Liver (tissue), 9 donors: ENCODE measurements around the gene CARD9. TPM values are rescaled to one million over a fixed set of nuclear protein-coding genes. Genes with fewer than 3 reads are reported as not detected.

ENCODE experiments used
- DNase-seq: peaks from one replicate; pipeline ENCODE4 v3.0.0-alpha.2; 2017; ENCODE audit warnings: low spot score
- H3K27ac ChIP-seq, 2 donors: one replicate each; pipeline ENCODE4 v1.7.0; 2013; ENCODE audit warnings: inconsistent platforms in 2 of 2, low read length in 2 of 2, control low read depth in 1 of 2, low read depth in 1 of 2, mild to moderate bottlenecking in 1 of 2
- H3K27me3 ChIP-seq, 4 donors: one replicate each; pipeline versions ENCODE4 v1.6.1 to v1.7.0; 2013; ENCODE audit warnings: low read length in 3 of 4, inconsistent platforms in 1 of 4, mild to moderate bottlenecking in 1 of 4, moderate library complexity in 1 of 4; ENCODE audit not compliant: control insufficient read depth in 4 of 4, insufficient read depth in 4 of 4
- H3K36me3 ChIP-seq, 4 donors: one replicate each; pipeline versions ENCODE4 v1.6.1 to v1.7.0; 2013; ENCODE audit warnings: low read length in 3 of 4, mild to moderate bottlenecking in 3 of 4, low read depth in 1 of 4, moderate library complexity in 1 of 4; ENCODE audit not compliant: control insufficient read depth in 4 of 4, insufficient read depth in 3 of 4
- H3K4me1 ChIP-seq, 4 donors: one replicate each; pipeline versions ENCODE4 v1.6.1 to v1.7.0; 2013; ENCODE audit warnings: low read length in 3 of 4, mild to moderate bottlenecking in 3 of 4, moderate library complexity in 1 of 4; ENCODE audit not compliant: control insufficient read depth in 4 of 4, insufficient read depth in 4 of 4
- H3K4me3 ChIP-seq, 3 donors: one replicate each; pipeline versions ENCODE4 v1.6.1 to v1.7.0; 2013; ENCODE audit warnings: low read length in 3 of 3, control low read depth in 1 of 3, low read depth in 1 of 3, mild to moderate bottlenecking in 1 of 3
- H3K9ac ChIP-seq, 2 donors: one replicate each; pipeline ENCODE4 v1.7.0; 2013; ENCODE audit warnings: low read length in 2 of 2, mild to moderate bottlenecking in 2 of 2, moderate library complexity in 2 of 2, control low read depth in 1 of 2, low read depth in 1 of 2
- H3K9me3 ChIP-seq, 4 donors: one replicate each; pipeline versions ENCODE4 v1.6.1 to v1.7.0; 2013; ENCODE audit warnings: low read length in 3 of 4; ENCODE audit not compliant: control insufficient read depth in 4 of 4
- ATF3 ChIP-seq: IDR thresholded peaks from 2 replicates; pipeline ENCODE4 v1.6.1; 2016; ENCODE audit warnings: antibody characterized with exemption
- CTCF ChIP-seq: fragments of 150-350 bp; IDR thresholded peaks from 2 replicates; pipeline ENCODE4 v1.5.1; 2017; ENCODE audit warnings: improper control_type of control experiment, low read depth, low read length; ENCODE audit not compliant: missing input control
- EGR1 ChIP-seq, 2 donors: IDR thresholded peaks; 2 replicates each; pipeline ENCODE4 v1.6.1; 2016 to 2018; ENCODE audit warnings: antibody characterized with exemption in 2 of 2, low read depth in 2 of 2
- FOXA1 ChIP-seq: IDR thresholded peaks from 2 replicates; pipeline ENCODE4 v1.6.1; 2016; ENCODE audit warnings: antibody characterized with exemption
- FOXA2 ChIP-seq: IDR thresholded peaks from 2 replicates; pipeline ENCODE4 v1.6.1; 2016; ENCODE audit warnings: antibody characterized with exemption
- GABPA ChIP-seq, 2 donors: IDR thresholded peaks in 1 of 2; conservative IDR thresholded peaks in 1 of 2; 2 replicates each; pipeline ENCODE4 v1.6.1; 2016; ENCODE audit warnings: antibody characterized with exemption in 2 of 2, mild to moderate bottlenecking in 1 of 2, moderate library complexity in 1 of 2
- HNF4A ChIP-seq, 2 donors: conservative IDR thresholded peaks; 2 replicates each; pipeline ENCODE4 v1.6.1; 2016; ENCODE audit warnings: antibody characterized with exemption in 2 of 2, mild to moderate bottlenecking in 2 of 2
- JUND ChIP-seq, 2 donors: IDR thresholded peaks; 2 replicates each; pipeline ENCODE4 v1.6.1; 2016; ENCODE audit warnings: antibody characterized with exemption in 2 of 2
- NR2F2 ChIP-seq: IDR thresholded peaks from 2 replicates; pipeline ENCODE4 v1.6.1; 2016; ENCODE audit warnings: antibody characterized with exemption
- RAD21 ChIP-seq, 2 donors: IDR thresholded peaks; 2 replicates each; pipeline ENCODE4 v1.6.1; 2016; ENCODE audit warnings: antibody characterized with exemption in 2 of 2, mild to moderate bottlenecking in 2 of 2
- RXRA ChIP-seq, 2 donors: IDR thresholded peaks; 2 replicates each; pipeline ENCODE4 v1.6.1; 2017 to 2018; ENCODE audit warnings: antibody characterized with exemption in 2 of 2, mild to moderate bottlenecking in 1 of 2
- TAF1 ChIP-seq: conservative IDR thresholded peaks from 2 replicates; pipeline ENCODE4 v1.6.1; 2016; ENCODE audit warnings: antibody characterized with exemption, mild to moderate bottlenecking
- YY1 ChIP-seq: IDR thresholded peaks from 2 replicates; pipeline ENCODE4 v1.6.1; 2016; ENCODE audit warnings: antibody characterized with exemption, mild to moderate bottlenecking
- WGBS: extraction: QIAGEN DNeasy Blood & Tissue Kit; methylation state at CpG from one replicate; pipeline ENCODE4 v1.1.7; 2013; 5-methylcytosine and 5-hydroxymethylcytosine counted together
- polyA plus RNA-seq, 2 donors: library from polyadenylated mRNA; stranded (reverse) in 1 of 2; unstranded in 1 of 2; fragments of 200-250 nt in 1 of 2; fragments of >200 nt in 1 of 2; fragmentation: Nextera tagmentation in 1 of 2; extraction: Ambion mirVana in 1 of 2; gene quantifications; one replicate each; pipeline versions ENCODE4 v1.2.1 to v1.2.3, GENCODE V29; 2013 to 2015
- total RNA-seq, 2 donors: library from RNA; depleted of rRNA; stranded (reverse); fragments of >200 nt; gene quantifications; one replicate each; pipeline ENCODE4 v1.2.3, GENCODE V29; 2014
- TF ChIP-seq, protein P1 (sequence below): IDR thresholded peaks from 2 replicates; pipeline ENCODE4 v1.6.1; 2016; ENCODE audit warnings: antibody characterized with exemption
- TF ChIP-seq, protein P2 (sequence below): IDR thresholded peaks from 2 replicates; pipeline ENCODE4 v1.6.1; 2016; ENCODE audit warnings: antibody characterized with exemption
- donor health status: healthy.
- donor health status: healthy.
- donor health status: healthy.
- donor health status: healthy.
- donor health status: healthy.

The CARD9 gene
- total and polyA plus RNA-seq, 4 donors = 0.25 to 5.3 (median 2.2) TPM

- no peak for DNase-seq
- Histone ChIP-seq H3K36me3 (peaks cover 18 to 73% (median 40%) of the 10 kb centered on the region in 4 donors), H3K4me3 (no peak overlapping the region), H3K27ac (no peak overlapping the region), H3K4me1 (peaks cover 2 to 19% (median 14%) of the 10 kb centered on the region in 4 donors), H3K9ac (no peak overlapping the region), H3K27me3 (no peaks in the 10 kb centered on the region), H3K9me3 (no peaks in the 10 kb centered on the region)
- no peak for TF ChIP-seq YY1
- no peak for TF ChIP-seq RAD21 (IDR thresholded peaks at IDR 0.05)
- no peak for TF ChIP-seq GABPA (IDR thresholded peaks at IDR 0.05 in 1 of 2, conservative IDR thresholded peaks at IDR 0.05 in 1 of 2)
- no peak for TF ChIP-seq NR2F2
- TF ChIP-seq TAF1 = no peak
- TF ChIP-seq ATF3 = no peak
- TF ChIP-seq, protein P1, sequence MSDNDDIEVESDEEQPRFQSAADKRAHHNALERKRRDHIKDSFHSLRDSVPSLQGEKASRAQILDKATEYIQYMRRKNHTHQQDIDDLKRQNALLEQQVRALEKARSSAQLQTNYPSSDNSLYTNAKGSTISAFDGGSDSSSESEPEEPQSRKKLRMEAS = no peak
- TF ChIP-seq, protein P2, sequence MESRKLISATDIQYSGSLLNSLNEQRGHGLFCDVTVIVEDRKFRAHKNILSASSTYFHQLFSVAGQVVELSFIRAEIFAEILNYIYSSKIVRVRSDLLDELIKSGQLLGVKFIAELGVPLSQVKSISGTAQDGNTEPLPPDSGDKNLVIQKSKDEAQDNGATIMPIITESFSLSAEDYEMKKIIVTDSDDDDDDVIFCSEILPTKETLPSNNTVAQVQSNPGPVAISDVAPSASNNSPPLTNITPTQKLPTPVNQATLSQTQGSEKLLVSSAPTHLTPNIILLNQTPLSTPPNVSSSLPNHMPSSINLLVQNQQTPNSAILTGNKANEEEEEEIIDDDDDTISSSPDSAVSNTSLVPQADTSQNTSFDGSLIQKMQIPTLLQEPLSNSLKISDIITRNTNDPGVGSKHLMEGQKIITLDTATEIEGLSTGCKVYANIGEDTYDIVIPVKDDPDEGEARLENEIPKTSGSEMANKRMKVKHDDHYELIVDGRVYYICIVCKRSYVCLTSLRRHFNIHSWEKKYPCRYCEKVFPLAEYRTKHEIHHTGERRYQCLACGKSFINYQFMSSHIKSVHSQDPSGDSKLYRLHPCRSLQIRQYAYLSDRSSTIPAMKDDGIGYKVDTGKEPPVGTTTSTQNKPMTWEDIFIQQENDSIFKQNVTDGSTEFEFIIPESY = no peak
- no peak for TF ChIP-seq HNF4A (conservative IDR thresholded peaks at IDR 0.05)
- no peak for TF ChIP-seq FOXA1
- no peak for TF ChIP-seq CTCF
- no peak for TF ChIP-seq FOXA2
- TF ChIP-seq JUND (IDR thresholded peaks at IDR 0.05) = no peak
- no peak for TF ChIP-seq RXRA (IDR thresholded peaks at IDR 0.05)
- TF ChIP-seq EGR1 (IDR thresholded peaks at IDR 0.05; ENCODE audit: low read depth in 2 of 2) = no peak
- WGBS = 97% methylated on average over 8 of the region's 8 CpGs
Observed at GRCh38 chr9:136416427-136416826, 43.0 kb upstream of the CARD9 start.

- peaks cover 8 to 49% (median 23%) of the 10 kb centered on the region in 4 donors for H3K36me3 ChIP-seq
- no peaks in the 10 kb centered on the region for H3K27me3 ChIP-seq
- no peak overlapping the region for H3K9ac ChIP-seq
- no peaks in the 10 kb centered on the region for H3K9me3 ChIP-seq
- TF ChIP-seq TAF1 (no peak), RAD21 (IDR thresholded peaks at IDR 0.05) (no peak)
- TF ChIP-seq, protein P1 = no peak
- no peak overlapping the region for H3K4me3 ChIP-seq
- H3K27ac ChIP-seq = no peak overlapping the region
- peaks cover 3 to 26% (median 21%) of the 10 kb centered on the region in 4 donors for H3K4me1 ChIP-seq
- no peak for DNase-seq
- 83% methylated on average over 9 of the region's 9 CpGs for WGBS
Observed at GRCh38 chr9:136412962-136413361, 39.5 kb upstream of the CARD9 start.
